ENCODE measurements around the gene ZIC2.

ZIC2 gene

DNA sequence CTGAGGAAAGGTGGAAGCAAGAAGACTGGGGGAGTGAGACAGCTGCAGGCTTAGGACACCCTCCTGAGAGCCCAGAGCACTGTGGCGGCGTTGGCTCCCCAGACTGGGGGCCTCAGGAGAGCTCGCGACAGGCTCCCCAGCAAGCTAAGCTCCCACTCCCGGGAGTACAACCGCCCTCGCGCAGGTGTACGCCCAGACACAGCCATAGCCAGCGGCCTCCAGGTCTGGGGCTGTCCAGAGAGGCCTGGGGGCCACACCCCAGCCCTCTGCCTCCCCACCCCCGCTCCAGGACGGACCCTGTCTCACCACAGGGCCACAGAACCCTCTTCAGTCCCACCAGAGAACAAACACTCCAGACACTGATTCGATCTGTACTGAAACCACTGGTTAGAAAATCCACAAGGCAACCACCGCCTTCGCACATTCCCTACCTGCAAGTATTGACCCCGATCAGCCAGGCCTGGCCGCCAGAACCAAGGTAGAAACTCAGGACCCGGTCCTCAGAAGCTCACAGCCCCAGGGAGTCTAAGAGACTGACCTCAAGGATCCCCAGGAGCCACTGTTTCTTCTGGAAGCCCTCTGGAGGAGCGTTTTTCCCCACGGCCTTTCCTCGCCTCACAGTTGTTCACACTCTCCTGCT, 26.4 kb upstream of the ZIC2 start:
- no peak overlapping the region for H3K27ac ChIP-seq (ENCODE audit: extremely low read depth, low read depth, low read length)
- H3K36me3 ChIP-seq (ENCODE audit: control insufficient read depth in 2 of 2, insufficient read depth in 1 of 2, low read length in 2 of 2): no peaks in the 10 kb centered on the region
- CTCF ChIA-PET: no interaction called here
- peaks cover 3% of the 10 kb centered on the region; the same call in 1 of the 2 replicates for H3K4me1 ChIP-seq (ENCODE audit: control insufficient read depth, insufficient read depth, low read length)
- TF ChIP-seq, protein P1, sequence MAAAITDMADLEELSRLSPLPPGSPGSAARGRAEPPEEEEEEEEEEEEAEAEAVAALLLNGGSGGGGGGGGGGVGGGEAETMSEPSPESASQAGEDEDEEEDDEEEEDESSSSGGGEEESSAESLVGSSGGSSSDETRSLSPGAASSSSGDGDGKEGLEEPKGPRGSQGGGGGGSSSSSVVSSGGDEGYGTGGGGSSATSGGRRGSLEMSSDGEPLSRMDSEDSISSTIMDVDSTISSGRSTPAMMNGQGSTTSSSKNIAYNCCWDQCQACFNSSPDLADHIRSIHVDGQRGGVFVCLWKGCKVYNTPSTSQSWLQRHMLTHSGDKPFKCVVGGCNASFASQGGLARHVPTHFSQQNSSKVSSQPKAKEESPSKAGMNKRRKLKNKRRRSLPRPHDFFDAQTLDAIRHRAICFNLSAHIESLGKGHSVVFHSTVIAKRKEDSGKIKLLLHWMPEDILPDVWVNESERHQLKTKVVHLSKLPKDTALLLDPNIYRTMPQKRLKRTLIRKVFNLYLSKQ (tag by site-specific recombination; IDR thresholded peaks at IDR 0.05; ENCODE audit: borderline replicate concordance): no peak
- TF ChIP-seq TRIM28 (IDR thresholded peaks at IDR 0.05; ENCODE audit: borderline replicate concordance, low read length) (no peak), ZBTB8A (tag by site-specific recombination; IDR thresholded peaks at IDR 0.05) (no peak), KLF10 (tag by site-specific recombination; IDR thresholded peaks at IDR 0.05) (no peak), ZNF626 (tag by site-specific recombination; IDR thresholded peaks at IDR 0.05) (no peak), OSR2 (tag by site-specific recombination; IDR thresholded peaks at IDR 0.05) (no peak), ZNF623 (tag by site-specific recombination; IDR thresholded peaks at IDR 0.05) (no peak), HOXA7 (CRISPR knock-in tag; IDR thresholded peaks at IDR 0.05; ENCODE audit: borderline replicate concordance) (no peak), CTCF (tag by site-specific recombination; IDR thresholded peaks at IDR 0.05) (no peak), MYNN (tag by site-specific recombination; IDR thresholded peaks at IDR 0.05; ENCODE audit: borderline replicate concordance) (no peak)
- TF ChIP-seq, protein P2, sequence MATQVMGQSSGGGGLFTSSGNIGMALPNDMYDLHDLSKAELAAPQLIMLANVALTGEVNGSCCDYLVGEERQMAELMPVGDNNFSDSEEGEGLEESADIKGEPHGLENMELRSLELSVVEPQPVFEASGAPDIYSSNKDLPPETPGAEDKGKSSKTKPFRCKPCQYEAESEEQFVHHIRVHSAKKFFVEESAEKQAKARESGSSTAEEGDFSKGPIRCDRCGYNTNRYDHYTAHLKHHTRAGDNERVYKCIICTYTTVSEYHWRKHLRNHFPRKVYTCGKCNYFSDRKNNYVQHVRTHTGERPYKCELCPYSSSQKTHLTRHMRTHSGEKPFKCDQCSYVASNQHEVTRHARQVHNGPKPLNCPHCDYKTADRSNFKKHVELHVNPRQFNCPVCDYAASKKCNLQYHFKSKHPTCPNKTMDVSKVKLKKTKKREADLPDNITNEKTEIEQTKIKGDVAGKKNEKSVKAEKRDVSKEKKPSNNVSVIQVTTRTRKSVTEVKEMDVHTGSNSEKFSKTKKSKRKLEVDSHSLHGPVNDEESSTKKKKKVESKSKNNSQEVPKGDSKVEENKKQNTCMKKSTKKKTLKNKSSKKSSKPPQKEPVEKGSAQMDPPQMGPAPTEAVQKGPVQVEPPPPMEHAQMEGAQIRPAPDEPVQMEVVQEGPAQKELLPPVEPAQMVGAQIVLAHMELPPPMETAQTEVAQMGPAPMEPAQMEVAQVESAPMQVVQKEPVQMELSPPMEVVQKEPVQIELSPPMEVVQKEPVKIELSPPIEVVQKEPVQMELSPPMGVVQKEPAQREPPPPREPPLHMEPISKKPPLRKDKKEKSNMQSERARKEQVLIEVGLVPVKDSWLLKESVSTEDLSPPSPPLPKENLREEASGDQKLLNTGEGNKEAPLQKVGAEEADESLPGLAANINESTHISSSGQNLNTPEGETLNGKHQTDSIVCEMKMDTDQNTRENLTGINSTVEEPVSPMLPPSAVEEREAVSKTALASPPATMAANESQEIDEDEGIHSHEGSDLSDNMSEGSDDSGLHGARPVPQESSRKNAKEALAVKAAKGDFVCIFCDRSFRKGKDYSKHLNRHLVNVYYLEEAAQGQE (tag by site-specific recombination; IDR thresholded peaks at IDR 0.05): no peak
- no peaks in the 10 kb centered on the region for H3K9me3 ChIP-seq (ENCODE audit: control insufficient read depth, insufficient read depth, low read depth, low read length)
- H3K4me3 ChIP-seq (ENCODE audit: low read depth, low read length): no peak overlapping the region
- POLR2A ChIA-PET: interaction anchor here (0.6 kb wide), 1 partner anchor 13 kb away, joined by 4 read pairs; no protein-coding TSS in a partner anchor

DNA sequence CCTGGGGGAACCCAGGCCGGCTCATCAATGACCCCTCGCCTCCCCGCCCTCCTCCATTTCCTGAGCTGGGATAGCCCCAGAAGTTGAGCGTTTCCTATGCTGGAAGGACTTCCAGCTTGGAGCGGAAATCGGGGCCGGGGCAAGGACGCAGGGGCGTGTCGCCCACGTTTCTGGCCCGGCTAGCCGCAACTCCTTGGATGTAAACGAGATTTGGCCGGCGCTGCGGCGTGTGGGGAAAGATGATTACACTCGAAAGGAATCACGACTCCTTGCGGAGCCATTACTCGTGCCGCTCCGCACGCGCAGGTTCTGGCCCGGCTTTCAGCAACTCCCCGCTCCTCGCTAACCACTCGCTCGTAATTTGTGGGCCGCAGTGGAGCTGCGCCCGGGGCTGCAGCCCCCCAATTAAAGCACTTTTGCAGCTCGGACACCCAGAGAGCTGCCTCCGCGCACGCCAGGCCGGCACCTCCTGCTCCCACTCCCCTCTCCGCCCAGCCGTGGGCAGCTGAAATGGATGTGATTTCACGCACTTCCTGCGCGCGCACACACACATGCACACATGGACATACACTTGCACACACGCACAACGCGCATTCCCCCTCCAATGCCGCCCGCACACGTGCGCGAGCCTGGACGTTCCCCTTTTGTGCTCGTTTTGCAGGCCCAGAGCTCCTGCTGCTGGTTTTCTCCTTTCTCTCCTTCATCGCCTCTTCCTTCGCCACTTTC, 25.7 kb upstream of the ZIC2 start:
- H3K36me3 ChIP-seq (ENCODE audit: control insufficient read depth in 2 of 2, insufficient read depth in 1 of 2, low read length in 2 of 2): no peaks in the 10 kb centered on the region
- peaks cover under 1% of the 10 kb centered on the region; the same call in 1 of the 2 replicates for H3K4me1 ChIP-seq (ENCODE audit: control insufficient read depth, insufficient read depth, low read length)
- CTCF ChIA-PET: no interaction called here
- no peaks in the 10 kb centered on the region for H3K9me3 ChIP-seq (ENCODE audit: control insufficient read depth, insufficient read depth, low read depth, low read length)
- H3K4me3 ChIP-seq (ENCODE audit: low read depth, low read length): no peak overlapping the region
- POLR2A ChIA-PET: no interaction called here
- H3K27ac ChIP-seq (ENCODE audit: extremely low read depth, low read depth, low read length): no peak overlapping the region
- TF ChIP-seq ZNF391 (tag by site-specific recombination; IDR thresholded peaks at IDR 0.05; ENCODE audit: borderline replicate concordance, low read depth) (no peak), ZNF623 (tag by site-specific recombination; IDR thresholded peaks at IDR 0.05) (no peak), GFI1B (tag by site-specific recombination; IDR thresholded peaks at IDR 0.05) (no peak)
